H54 (cell line): ENCODE data around the gene NLN.

Experiments
- DNase-seq: peaks from one replicate; pipeline ENCODE4 v3.0.0; 2011; ENCODE audit warnings: low spot score, mixed read lengths; ENCODE audit not compliant: insufficient read length
- FAIRE-seq: peaks from 3 replicates; lab custom pipeline; 2011; peaks lifted over from hg19 to GRCh38; lab: Jason Lieb, UNC
- POLR2A ChIP-seq: IDR thresholded peaks from 2 replicates; pipeline ENCODE4 v1.6.1; 2011; ENCODE audit warnings: low read depth, mild to moderate bottlenecking, low read length

Gene NLN

GRCh38 chr5:65742565-65743231 is 20.7 kb downstream of the NLN start:
- TF ChIP-seq POLR2A = no peak
- DNase-seq (no peak), FAIRE-seq (peak; percentile 92)

DNA sequence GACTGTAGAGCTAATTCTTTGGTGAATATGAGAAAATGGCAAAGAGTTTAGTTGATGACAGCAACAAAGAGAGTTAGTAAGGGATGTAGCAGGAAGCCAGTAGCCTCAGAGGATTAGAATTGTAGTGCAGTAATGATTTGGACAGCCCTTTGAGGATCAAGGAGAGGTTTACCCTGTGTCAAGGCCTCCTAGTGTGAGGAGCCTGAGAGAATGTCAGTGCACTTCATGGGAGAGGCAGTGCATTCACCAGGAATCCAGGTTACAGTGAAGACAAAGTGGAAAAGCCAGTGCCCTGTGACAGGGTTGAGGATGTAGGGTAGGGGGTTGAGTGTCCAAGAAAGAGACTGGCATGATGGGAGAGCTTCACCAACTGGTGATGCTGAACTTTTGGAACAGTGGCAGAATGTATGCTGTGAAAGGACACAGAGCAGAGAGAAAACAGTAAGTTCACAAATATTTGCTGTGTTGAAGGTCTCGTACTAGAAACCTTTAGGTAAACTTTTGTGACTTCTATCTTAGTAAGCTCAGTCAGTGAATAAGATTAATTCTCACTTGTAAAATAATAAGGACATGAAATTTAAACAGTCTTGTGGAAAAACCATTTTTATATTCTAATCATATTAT is 27.3 kb downstream of the NLN start:
- DNase-seq = no peak
- TF ChIP-seq POLR2A = no peak
- no peak for FAIRE-seq

DNA sequence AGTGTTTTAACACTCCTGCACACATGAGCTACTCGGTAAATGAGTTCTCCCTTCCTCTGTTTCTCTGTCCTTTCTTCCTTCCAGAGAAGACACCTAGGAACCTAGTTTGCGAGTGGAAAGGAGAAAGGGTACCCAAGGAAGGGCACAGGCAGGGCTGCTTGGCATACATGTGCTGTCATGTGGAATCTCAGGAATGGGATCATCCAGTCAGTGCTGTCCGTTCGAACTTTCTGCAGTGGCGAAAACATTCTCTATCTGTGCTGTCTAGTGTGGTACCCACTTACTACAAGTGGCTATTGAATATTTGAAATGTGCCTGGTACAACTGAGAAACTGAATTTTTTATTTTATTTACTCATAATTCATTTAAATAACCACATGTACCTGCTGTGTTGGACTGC is 28.0 kb downstream of the NLN start:
- no peak for TF ChIP-seq POLR2A
- DNase-seq (no peak), FAIRE-seq (no peak)

DNA sequence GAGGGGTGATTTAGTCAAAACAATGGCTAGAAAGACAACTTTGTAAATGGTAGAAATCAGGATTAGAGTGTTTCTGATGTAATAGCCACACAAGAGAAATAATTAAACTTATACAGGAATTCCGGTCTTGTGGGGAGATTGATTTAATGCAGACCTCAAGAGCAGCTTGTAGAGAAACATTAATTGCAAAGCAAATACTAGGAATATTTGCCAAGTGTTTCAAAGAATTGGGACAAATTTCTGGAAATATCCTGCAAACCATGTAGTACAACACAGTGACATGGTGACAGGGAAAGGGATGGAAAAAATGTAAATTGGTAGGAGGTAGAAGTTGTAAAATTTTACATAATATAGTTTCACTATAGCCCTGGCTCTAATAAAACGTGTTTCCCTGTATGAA is 28.9 kb downstream of the NLN start:
- DNase-seq = no peak
- TF ChIP-seq POLR2A = no peak
- no peak for FAIRE-seq

DNA sequence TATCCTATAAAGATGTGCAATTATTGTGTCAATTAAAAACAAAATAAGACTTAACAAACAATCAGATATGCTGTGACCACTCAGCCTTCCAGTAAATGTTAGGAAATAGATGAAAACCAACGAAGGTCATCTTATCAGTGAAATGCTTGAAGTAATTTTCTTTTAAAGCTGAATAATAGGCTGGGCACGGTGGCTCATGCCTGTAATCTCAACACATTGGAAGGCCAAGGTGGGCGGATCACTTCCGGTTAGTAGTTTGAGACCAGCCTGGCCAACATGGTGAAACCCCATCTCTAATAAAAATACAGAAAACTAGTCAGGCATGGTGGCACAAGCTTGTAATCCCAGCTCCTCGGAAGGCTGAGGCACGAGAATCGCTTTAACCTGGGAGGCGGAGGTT is 31.2 kb downstream of the NLN start:
- no peak for TF ChIP-seq POLR2A
- no peak for FAIRE-seq
- no peak for DNase-seq

DNA sequence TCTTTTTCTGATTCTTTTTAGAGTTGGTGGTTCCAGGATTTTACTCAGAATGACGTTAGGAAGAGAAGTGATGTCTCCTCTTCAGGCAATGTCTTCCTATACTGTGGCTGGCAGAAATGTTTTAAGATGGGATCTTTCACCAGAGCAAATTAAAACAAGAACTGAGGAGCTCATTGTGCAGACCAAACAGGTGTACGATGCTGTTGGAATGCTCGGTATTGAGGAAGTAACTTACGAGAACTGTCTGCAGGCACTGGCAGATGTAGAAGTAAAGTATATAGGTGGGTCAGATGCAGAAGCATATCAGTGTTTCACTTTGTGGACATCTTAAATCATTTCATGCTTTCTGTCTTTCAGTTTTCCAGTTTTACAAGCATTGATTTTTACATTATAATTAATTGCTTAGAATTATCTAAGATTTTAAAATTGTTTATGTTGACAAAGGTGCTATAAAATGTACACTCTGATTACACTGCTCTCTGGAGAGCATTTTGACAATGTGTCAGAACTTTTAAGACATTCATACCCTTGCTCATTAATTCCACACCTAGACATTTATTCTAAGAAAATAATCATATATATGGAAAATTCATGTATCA is 36.6 kb downstream of the NLN start:
- DNase-seq = no peak
- no peak for TF ChIP-seq POLR2A
- no peak for FAIRE-seq

DNA sequence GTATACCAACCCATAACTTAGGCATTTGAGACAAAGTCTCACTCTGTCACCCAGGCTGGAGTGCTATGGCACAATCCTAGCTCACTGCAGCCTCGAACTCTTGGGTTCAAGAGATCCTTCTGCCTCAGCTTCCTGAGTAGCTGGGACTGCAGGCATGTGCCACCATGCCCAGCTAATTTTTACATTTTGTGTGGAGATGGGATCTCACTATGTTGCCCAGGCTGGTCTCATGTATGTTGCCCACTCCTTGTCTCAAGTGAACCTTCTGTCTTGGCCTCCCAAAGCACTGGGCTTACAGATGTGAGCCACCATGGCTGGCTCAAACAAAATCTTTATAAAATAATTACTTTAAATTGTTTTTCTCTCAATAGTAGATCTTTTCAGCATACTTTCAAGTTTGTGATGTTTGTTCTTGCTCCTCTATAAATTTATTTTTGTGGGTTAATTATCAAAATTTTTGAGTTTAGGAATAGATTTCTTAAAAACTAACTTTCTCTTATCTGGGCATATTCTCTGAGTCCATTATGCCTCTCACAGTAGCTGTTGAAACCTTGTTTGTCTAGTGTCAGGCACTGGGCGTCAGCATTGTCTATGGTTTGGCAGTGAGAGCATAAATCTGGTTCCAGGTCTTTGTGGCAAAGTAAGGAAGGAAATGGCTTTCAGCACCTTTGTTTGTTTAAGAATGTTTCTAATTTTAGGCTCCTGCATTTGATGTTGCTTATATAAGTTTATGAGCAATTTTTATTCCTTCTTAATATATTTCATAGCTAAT is 38.7 kb downstream of the NLN start:
- peak; percentile 13 for DNase-seq

GRCh38 chr5:65762234-65762633 is 40.2 kb downstream of the NLN start:
- TF ChIP-seq POLR2A = no peak
- DNase-seq (no peak), FAIRE-seq (peak; percentile 81)

More for the DNA sequence above, 38.7 kb downstream of the NLN start:
- FAIRE-seq = peak; percentile 91
- no peak for TF ChIP-seq POLR2A

DNA sequence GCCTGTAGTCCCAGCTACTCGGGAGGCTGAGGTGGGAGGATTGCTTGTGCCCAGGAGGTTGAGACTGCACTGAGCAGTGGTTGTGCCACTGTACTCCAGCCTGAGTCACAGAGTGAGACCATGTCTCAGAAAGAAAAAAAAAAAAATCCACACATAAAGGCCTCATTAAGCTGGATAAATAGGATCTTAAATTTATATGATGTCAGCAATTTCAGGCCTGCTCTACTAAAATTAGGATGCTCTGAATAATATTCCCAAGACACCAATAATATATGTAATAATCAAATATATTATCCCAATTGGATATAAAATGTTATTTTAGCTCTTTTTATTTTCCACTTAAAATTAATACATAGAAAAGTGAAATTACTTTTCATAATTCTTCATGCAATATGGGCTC is 43.6 kb downstream of the NLN start:
- no peak for TF ChIP-seq POLR2A
- FAIRE-seq = no peak

DNA sequence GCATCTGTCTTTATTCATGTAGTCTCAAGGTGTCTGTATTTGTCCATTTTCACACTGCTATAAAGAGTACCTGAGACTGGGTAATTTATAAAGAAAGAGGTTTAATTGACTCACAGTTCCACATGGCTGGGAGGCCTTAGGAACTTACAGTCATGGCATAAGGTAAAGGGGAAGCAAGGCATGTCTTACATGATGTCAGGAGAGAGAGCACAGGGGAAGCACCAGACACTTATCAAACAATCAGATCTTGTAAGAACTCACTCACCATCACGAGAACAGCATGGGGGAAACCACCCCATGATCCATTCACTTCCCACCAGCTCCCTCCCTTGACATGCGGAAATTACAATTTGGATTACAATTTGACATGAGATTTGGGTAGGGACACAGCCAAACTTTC is 44.2 kb downstream of the NLN start:
- no peak for TF ChIP-seq POLR2A
- no peak for FAIRE-seq

More for the DNA sequence above, 43.6 kb downstream of the NLN start:
- no peak for DNase-seq

GRCh38 chr5:65766781-65767180 is 44.8 kb downstream of the NLN start:
- DNase-seq (no peak), FAIRE-seq (no peak)
- TF ChIP-seq POLR2A = no peak

More for the DNA sequence above, 44.2 kb downstream of the NLN start:
- DNase-seq = no peak

GRCh38 chr5:65767565-65767964 is 45.6 kb downstream of the NLN start:
- TF ChIP-seq POLR2A = no peak
- DNase-seq = no peak
- FAIRE-seq = no peak

DNA sequence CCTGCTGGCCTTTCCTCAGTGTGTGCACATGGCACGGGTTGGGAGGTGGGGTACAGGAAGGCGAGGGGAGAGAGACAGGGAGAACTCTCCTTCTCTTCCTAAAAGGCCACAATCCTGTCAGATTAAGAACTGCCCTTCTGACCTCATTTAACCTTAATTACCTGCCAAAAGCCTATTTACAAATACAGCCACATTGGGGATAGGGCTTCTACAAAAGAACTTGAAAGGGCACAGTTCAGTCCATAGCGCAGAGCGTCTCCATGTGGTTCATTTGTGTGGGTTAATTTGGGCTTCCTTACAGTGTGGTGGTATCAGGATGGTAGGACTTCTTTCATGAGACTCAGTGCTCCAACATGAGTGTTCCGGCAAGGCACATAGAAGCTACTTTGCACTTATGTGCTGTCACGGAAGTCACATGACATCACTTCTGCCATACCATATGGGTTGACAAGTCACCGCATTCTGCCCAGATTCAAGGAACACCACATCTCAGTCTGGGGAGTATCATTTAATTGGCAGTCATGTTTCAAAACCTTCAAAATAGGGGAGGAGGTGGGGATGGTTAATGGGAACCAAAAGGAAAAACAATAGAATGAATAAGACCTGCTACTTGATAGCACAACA is 46.8 kb downstream of the NLN start:
- no peak for TF ChIP-seq POLR2A
- DNase-seq (no peak), FAIRE-seq (no peak)
